Ammon's horn (tissue), 1 donor: ENCODE results near the gene PRM3.

Source experiments
- DNase-seq: peaks from one replicate; pipeline ENCODE4 v3.0.0-alpha.2; 2016; ENCODE audit warnings: low spot score

The PRM3 gene

GRCh38 chr16:11224096-11224893 lies 49.1 kb downstream of the PRM3 start:
- peak; percentile 61 for DNase-seq
